ENCODE measurements around the gene KRTAP29-1. TPM values are rescaled to one million over a fixed set of nuclear protein-coding genes. Genes with fewer than 3 reads are reported as not detected.
"Not testable (repeated sequence)": the region's sequence is repeated elsewhere in the genome, so short reads cannot be mapped to it uniquely, and the experiment has no call there.

The KRTAP29-1 gene
- total RNA-seq, 4 donors from 2014 or later: not detected

DNA sequence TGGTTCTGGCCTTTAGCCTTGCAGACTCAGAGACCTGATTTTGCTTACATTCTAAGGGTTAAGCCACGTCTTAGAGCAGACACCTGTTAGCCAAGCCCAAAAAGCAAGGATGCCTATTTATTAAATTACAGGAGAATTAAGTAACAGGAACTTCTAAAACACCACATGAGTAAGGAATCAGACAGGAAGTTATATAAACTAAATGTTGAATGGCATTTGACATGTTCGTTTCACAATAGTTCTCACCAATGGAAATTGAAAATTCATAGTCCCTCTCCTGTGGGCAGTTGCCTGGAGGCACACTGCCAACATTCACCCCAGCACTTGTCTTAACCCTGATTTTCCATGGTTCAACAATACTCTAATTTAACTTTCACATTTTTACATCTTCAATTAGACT lies 18.1 kb downstream of the KRTAP29-1 start:
- TF ChIP-seq, protein P1, sequence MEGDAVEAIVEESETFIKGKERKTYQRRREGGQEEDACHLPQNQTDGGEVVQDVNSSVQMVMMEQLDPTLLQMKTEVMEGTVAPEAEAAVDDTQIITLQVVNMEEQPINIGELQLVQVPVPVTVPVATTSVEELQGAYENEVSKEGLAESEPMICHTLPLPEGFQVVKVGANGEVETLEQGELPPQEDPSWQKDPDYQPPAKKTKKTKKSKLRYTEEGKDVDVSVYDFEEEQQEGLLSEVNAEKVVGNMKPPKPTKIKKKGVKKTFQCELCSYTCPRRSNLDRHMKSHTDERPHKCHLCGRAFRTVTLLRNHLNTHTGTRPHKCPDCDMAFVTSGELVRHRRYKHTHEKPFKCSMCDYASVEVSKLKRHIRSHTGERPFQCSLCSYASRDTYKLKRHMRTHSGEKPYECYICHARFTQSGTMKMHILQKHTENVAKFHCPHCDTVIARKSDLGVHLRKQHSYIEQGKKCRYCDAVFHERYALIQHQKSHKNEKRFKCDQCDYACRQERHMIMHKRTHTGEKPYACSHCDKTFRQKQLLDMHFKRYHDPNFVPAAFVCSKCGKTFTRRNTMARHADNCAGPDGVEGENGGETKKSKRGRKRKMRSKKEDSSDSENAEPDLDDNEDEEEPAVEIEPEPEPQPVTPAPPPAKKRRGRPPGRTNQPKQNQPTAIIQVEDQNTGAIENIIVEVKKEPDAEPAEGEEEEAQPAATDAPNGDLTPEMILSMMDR (IDR thresholded peaks at IDR 0.05; ENCODE audit: low read depth): no peak

DNA sequence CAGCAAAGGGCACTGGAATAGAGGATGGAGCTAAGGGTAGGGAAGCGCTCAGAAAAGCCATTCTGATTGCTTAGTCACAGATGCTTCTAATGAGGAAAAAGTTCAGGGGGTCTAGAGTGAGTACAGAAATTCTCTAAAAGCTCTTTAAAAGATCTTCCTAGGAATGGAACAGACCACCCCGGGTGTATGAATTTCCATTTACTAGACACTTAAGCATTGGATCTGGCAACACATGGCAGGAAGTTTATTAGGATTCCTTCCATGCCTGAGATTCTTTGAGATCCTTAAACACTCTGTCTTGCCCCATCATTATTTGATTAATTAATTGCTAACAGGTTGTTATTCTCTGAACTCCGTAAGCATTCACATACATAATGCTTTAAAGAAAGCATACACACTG lies 18.6 kb downstream of the KRTAP29-1 start:
- TF ChIP-seq, protein P1 (IDR thresholded peaks at IDR 0.05; ENCODE audit: low read depth): no peak

- TF ChIP-seq, protein P1 (IDR thresholded peaks at IDR 0.05; ENCODE audit: low read depth): no peak
Observed at GRCh38 chr17:41278176-41278955, 24.3 kb downstream of the KRTAP29-1 start.

DNA sequence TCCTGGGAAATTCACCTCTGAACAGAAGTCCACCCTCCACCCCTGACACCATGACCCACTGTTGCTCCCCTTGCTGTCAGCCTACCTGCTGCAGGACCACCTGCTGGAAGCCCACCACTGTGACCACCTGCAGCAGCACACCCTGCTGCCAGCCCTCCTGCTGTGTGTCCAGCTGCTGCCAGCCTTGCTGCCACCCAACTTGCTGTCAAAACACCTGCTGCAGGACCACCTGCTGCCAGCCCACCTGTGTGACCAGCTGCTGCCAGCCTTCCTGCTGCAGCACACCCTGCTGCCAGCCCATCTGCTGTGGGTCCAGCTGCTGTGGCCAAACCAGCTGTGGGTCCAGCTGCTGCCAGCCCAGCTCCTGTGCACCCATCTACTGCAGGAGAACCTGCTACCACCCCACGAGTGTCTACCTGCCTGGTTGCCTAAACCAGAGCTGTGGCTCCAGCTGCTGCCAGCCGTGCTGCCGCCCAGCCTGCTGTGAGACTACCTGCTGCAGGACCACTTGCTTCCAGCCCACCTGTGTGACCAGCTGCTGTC lies 26.9 kb downstream of the KRTAP29-1 start, which contains the start of gene KRTAP9-7:
Gene KRTAP9-7, plus strand, starts transcription at position 51 of the 543 bp plus-strand sequence. Its CDS starts 0 bp downstream, at position 51.
- TF ChIP-seq, protein P1 (IDR thresholded peaks at IDR 0.05; ENCODE audit: low read depth): not testable (repeated sequence)

- TF ChIP-seq, protein P1 (IDR thresholded peaks at IDR 0.05; ENCODE audit: low read depth): no peak
Observed at GRCh38 chr17:41271858-41272257, 30.8 kb downstream of the KRTAP29-1 start.

- TF ChIP-seq, protein P1 (IDR thresholded peaks at IDR 0.05; ENCODE audit: low read depth): no peak
Observed at GRCh38 chr17:41267711-41268110, 34.9 kb downstream of the KRTAP29-1 start.

DNA sequence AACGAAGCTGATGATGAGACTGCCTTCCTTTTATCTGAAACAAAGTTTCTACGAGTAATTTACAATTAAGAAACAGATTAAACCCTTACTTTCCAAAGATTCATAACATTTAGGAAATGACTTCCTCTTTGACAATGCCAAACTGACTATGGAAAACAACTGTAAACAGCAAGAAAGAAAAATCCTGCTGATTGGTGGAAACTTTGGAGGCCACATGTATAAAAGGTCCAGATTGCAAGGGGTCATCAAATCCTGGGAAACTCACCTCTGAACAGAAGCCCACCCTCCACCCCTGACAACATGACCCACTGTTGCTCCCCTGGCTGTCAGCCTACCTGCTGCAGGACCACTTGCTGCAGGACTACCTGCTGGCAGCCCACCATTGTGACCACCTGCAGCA lies 37.6 kb downstream of the KRTAP29-1 start, which contains the start of gene KRTAP9-6:
Gene KRTAP9-6, plus strand, starts transcription at position 301 of the 400 bp plus-strand sequence. Its CDS starts 0 bp downstream, at position 301.
- TF ChIP-seq, protein P1 (IDR thresholded peaks at IDR 0.05; ENCODE audit: low read depth): no peak
